Measurements from ENCODE around the gene HMGXB4. TPM values are rescaled to one million over a fixed set of nuclear protein-coding genes. Genes with fewer than 3 reads are reported as not detected.
A peak's percentile ranks its signal among the peaks of the same experiment; 100 is the strongest.

Gene HMGXB4
- total RNA-seq, 1 donor from 2014 or later, result 19.5 TPM

DNA sequence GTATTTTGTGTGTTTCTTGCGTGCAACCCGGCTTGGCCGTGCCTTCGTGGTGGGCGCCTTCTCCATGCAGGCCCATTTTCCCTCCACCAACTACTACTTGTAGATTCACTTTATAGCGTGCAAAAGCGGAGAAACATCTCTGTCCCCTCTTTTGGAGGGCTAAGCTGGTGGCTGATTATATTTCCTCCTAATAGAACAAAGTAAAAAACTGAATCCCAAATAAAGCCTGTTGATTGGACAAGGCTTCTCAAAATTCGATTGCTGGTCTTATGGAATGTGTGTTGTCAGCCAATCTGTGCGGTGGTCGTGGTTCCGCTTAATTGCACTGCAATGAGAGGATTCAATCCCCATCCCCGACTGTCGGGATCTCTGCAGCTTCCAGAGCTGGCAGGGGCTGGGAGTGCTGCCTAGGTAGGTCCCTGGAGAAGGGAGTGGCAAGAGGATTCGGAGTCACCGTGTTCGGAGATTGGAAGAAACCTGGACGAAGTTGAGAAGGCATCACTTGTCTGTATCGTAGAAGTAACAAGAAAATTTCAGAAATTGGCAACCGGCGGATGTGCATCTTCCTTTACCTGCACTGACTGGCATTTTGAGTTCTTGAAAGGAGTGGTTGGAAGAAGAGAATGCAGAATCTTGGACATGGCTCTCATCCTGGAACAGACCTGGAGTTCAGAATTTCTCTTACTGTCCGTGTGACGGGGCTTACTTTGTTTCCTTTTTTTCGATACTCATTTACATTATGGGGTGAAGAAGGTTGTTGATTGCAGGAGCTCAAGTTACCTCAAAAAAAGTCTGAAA is 1.1 kb downstream of the HMGXB4 start:
- peak; percentile 14 for DNase-seq (ENCODE audit: low read depth)

DNA sequence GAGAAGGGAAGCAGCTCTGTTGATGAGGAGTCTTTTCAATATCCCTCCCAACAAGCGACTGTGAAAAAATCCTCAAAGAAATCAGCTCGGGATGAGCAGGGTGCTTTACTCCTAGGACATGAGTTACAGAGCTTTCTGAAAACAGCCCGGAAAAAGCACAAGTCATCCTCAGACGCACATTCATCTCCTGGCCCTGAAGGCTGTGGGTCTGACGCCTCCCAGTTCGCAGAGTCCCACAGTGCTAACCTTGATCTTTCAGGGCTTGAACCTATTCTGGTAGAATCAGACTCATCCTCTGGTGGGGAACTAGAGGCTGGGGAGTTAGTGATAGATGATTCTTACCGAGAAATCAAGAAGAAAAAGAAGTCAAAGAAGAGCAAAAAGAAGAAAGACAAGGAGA is 7.7 kb downstream of the HMGXB4 start:
- DNase-seq (ENCODE audit: low read depth), result no peak

DNA sequence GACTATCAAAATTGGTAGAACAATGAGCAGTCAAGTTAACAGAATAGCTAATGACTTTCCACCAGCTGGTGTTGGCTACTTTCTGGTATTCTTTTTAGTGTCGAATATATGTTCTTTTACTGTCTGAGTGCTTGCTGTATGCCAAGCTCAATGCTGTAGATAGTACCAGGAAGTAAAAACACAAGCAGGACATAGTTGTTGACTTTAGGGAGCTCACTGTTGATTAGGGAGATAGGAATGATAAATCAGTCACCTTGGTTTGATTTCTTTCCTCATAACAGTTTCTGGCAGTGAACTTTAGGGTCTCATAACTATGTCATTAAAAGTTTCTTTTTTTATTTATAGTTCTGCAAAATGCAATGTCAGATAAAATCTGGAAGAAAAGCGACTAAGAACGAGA is 9.0 kb downstream of the HMGXB4 start:
- no peak for DNase-seq (ENCODE audit: low read depth)

DNA sequence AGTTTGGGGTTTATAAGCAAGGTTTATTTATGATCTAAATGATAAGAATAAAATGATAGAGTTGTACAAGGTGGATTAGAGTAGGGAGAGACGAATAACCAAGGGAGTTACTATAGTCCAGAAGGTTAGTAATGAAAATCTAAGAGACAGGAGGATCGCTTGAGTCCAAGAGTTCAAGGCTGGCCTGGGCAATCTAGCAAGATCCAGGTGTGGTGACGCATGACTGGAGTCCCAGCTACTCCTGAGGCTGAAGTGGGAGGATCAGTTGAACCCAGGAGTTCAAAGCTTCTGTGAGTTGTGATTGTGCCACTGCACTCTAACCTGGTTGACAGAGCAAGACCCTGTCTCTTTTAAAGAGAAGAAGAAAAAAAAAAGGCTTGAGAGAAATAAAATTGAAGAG is 12.3 kb downstream of the HMGXB4 start:
- DNase-seq (ENCODE audit: low read depth), result no peak

DNA sequence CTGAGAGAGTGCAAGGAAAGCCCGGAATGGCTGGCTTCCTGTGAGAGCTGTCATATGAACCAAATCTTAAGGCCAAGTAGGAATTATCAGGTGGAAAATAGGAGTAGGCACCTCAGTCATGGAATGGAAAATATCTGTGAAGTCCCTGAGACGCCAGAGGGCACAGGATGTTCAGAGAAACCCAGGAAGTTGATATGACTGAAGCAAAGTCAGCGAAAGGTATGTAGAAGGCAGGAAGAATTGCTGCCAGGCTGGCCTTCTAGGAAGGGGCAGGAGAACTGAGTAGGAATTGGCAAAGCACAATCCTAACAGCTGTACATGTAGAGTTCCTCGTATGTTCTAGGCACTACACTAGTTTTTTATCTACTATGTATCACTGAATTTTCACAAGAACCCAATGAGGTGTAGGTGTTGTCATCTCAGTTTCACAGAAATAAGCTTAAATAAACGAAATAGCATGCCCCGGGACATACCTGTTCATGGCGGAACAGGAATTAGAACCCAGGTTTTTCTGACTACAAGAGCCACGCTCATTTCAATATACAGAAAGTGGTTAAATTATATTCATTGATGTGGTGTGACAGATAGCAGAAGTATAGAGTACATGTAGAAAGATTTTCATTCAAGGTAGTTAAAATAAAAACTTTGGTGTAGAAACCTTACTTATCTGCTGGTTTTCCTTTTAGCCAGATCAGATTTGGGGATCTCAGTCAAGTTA is 17.0 kb downstream of the HMGXB4 start:
- no peak for DNase-seq (ENCODE audit: low read depth)

DNA sequence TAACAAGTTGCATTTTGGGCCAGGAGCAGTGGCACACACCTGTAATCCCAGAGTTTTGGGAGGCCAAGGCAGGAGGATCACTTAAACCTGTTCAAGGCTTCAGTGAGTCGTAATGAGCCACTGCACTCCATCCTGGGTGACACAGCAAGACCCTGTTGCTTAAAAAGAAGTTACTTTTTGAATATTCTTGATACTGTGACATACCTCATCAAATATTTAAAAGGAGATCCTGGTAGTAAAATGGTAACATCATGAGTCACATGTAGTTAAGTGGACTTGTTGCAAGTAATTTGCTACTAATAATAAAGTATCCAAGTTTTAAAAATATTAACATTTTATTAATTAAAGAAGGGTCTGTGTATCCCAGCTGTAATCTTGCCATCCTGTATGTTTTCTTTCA is 18.3 kb downstream of the HMGXB4 start:
- DNase-seq (ENCODE audit: low read depth), result peak; percentile 53

DNA sequence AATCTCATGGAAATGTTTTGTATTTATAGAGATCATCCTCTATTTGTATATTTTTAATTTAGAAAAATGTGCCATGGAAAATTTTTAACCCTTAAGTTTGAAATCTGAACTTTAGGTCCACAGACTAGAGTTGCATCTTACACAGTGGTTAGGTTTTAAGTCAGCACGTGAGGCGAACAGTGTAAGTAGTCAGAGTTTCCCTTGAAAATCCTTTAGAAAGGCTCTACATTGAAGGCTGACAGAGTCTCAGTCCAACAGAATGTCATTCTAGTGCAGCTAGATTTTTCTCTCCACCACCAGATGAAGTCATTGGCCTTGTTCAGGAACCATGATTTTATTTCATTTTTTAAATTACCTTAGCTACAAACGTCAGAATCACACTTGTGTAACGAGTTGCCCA is 18.7 kb downstream of the HMGXB4 start:
- DNase-seq (ENCODE audit: low read depth), result no peak

DNA sequence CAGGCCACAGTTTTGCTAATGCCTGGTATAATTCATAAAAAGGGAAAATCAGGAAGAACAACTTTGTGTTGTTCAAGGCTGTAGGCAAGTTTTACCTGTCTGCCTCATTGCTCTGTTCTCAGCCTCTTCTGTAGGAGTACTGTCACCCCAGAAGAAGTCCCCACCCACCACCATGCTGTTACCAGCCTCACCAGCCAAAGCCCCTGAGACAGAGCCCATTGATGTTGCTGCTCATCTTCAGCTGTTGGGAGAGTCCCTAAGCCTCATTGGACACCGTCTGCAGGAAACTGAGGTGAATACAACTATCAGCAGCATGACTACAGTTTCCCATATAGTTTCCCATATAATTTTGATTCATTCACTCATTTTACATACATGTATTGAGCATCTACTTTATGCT is 30.8 kb downstream of the HMGXB4 start:
- no peak for DNase-seq (ENCODE audit: low read depth)

DNA sequence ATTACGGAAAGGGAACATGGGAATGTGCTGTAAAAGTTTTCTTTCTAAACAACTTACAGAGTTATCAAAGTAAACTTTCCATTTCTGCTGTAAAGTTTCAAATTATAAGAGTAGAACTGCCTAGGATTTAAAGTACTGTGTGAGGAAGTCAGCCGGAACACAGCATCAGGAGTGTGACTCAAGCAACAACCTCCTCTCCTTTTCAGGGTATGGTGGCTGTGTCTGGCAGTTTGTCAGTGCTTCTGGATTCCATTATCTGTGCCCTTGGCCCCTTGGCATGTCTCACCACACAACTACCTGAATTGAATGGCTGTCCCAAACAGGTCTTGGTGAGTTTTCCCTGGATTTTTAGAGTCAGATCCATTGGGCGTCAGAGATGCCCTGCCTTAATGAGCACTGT is 35.5 kb downstream of the HMGXB4 start:
- DNase-seq (ENCODE audit: low read depth), result peak; percentile 46

DNA sequence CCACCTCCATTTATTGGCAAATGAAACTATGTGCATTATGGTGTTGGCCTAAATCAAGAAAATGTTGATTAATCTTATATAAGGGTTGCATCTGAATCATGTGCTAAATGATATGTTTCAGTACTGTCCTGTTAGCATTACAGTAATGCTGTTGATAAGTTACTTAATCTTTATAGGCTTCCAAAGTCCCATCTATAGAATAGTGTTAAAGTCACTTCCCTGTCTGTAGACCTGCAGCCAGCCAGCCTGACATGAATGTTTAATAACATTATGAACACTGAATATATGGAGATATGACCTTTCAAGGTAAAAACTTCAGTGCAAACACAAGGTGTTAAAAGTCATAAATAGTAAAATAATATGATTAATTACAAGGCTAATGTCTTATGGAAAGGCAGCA is 38.8 kb downstream of the HMGXB4 start:
- DNase-seq (ENCODE audit: low read depth), result no peak

DNA sequence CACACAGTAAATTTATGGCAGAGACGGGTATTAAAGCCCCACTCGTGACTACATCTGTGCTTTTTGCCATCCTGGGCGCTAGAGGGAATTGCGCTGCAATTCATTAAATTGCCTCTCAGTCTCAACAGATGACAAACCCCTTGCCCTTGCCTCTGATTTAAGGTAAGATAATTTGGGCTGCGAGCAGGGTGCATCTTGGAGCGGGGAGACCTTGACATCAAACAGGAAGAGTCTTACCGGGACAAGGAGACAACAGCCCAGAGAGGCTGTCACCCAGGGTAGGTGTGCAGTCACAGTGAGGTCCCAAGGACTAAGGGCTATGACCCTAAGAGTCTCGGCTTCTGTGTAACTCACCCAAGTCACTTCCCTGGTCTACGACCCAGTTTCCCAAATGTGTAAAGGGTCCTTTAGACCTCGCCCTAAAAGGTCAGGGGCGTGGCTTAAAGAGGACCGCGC is 42.0 kb downstream of the HMGXB4 start:
- DNase-seq (ENCODE audit: low read depth), result peak; percentile 19

DNA sequence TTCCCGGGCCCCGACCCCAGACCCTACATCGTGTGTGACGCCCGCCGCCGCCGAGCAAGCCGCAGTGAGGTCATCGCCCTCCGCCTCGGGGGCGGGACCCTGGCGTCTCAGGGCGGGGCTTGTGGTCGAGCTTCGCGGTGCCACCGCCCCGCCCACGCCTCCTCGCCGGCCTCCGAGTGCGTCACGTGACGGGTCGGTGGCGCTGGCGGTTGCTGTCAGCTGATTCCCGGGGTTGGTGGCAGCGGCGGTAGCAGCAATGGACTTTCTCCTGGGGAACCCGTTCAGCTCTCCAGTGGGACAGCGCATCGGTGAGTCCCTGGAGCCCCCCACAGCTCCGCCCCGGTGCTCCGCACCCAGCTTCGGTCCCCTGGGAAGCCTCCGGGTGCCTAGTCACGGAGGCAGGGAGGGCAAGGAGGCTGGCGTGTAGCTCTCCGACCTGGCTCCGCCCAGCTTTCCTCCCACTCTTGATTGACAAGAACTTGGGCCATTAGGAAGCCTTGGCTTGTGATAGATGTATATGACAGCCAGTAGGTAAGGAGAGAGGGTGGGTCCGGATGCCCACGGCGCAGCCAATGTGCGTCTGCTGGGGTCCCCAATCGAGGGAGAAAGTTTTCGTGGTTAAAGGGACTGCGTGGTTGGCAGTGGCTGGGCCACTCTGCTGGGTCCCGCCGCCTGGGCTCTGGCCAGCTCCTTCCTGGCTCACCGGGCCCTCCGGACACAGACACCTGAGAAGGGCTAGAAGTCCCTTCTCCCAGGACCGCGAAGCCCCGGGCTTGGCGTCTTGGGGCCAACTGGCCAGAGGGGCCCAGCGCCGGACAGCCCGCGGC is 42.6 kb downstream of the HMGXB4 start, which contains the start of gene TOM1:
TOM1 (plus strand) TSS at position 222 of the 827 bp plus-strand sequence; CDS start at position 257, 35 bp downstream.
- peak; percentile 95 for DNase-seq (ENCODE audit: low read depth)

DNA sequence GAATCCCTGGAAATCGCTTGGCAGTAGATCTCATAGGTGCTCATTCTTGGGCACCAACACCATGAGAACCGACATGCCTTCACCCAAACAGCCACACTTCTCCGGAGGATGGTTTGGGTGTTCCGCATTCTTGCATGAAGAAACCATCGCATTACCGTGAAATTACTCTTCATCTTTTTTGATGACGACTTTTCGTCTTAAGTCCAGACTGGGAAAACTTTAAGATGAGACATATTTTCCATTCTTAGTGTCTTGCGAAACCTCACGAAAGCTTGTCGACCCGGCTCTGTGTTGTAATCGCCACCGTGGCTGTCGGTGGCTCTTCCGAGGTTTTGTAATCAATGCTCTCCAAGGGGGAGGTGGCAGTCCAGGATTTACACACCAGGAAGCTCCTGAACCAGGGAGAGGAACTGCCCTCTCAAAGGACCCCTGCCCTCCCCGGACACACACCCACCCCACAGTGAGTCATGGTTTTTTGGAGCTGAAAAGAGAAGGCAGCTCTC is 44.1 kb downstream of the HMGXB4 start:
- peak; percentile 91 for DNase-seq (ENCODE audit: low read depth)

DNA sequence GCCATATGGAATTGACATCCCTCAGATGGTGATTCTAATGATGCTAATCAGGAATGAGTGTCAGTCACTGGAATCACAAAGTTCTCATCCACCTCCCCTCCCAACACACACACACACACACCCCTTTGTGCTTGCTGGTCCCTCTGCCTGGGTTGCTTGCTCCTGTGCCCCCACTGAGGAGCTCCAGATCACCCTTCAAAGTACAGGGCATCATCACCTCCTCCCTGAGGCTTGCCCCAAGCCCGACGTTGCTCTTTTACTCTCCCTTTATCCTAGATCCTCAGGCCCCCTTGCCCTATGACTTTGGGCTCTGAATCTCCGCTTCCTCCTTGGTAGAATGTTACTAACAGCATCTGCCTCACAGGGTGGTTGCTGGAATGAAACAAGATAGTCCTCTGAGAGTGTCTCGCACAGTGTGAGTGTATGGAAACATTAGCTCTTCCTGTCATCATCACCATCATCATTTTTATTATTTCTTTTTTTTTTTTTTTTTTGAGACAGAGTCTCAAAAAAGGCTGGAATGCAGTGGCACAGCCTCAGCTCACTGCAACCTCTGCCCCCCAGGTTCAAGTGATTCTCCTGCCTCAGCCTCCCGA is 45.8 kb downstream of the HMGXB4 start:
- no peak for DNase-seq (ENCODE audit: low read depth)

DNA sequence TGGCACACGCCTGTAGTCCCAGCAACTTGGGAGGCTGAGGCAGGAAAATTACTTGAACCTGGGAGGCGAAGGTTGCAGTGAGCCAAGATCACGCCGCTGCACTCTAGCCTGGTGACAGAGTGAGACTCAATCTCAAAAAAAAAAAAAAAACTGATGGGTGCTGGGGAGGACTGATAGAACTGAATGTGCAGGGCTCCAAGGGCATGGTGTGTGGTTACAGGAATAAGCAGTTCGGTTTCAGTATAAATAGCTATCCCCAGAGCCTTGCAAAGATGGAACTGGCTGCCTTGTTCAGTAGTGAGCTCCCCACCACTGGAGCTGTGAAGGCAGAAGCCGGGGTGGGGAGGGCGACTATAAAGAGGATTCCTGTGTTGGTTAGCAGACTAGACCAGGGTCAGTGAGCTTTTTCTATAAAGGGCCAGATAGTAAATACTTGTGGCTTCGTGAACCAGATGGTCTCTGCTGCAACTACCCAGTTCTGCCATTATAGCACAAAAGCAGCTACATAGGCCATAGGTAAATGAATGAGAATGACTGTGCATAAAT is 48.3 kb downstream of the HMGXB4 start:
- no peak for DNase-seq (ENCODE audit: low read depth)

DNA sequence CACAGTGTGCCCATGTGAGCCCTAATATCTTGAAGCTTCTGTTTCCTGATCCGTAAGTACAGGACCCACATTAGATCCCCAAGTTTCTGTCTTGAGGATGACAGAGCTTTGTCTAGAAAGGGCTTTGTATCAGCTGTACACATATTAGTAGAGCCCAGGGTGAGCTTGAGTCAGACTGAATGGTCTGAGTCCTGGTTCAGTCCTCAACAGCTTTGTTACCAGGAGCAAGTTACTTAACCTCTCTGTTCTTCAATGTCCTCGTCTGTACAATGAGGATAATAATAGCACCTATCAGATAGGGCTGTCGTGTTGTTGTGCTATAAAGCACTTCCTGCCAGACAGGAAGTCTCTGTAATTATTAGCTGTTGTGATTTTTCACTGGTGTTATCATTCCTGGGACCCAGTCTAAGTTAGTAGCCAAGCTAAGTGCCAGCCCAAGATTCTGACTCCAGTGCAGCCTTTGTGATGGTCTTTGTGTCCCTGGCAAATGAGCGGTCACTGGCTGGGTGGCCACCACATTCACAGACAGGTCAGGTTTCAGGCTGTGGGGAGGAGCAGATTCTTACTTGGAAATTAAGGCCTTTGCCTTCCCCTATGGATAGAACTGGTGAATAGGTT is 49.2 kb downstream of the HMGXB4 start:
- DNase-seq (ENCODE audit: low read depth), result peak; percentile 34

DNA sequence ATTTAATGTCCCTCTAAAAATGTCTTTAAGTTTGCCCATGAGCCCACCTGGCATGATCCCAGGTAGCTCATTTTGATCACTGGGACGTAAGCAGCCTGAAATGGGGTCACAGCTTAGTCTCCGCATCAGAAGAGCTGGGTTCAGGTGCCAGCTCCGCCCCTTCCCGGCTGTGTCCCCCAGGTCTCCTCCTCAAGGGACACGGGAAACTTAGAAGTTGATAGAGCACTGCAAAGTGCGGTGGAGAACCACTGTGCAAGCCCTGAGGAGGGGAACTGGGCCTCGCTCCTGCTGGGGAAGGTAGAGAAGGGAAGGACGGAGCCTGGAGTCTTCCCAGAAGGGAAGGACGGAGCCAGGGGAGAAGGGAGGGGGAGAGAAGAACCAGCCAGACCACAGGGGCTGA is 50.1 kb downstream of the HMGXB4 start:
- no peak for DNase-seq (ENCODE audit: low read depth)

DNA sequence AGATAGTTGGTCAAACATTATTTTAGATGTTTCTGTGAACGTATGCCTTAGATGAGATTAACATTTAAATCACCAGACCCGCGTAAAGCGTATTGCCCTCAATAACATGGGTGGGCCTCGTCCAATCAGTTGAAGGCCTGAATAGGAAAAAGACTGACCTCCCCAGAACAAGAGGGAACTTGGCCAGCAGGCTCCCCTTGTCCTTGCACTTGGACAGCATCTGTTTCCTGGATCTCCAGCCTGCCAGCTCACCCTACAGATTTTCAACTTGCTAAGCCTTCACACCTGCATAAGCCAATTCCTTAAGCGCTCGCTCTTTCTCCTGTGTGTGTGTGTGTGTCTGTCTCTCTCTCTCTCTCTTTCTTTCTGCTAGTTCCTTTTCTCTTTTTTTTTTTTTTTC is 50.6 kb downstream of the HMGXB4 start:
- no peak for DNase-seq (ENCODE audit: low read depth)

DNA sequence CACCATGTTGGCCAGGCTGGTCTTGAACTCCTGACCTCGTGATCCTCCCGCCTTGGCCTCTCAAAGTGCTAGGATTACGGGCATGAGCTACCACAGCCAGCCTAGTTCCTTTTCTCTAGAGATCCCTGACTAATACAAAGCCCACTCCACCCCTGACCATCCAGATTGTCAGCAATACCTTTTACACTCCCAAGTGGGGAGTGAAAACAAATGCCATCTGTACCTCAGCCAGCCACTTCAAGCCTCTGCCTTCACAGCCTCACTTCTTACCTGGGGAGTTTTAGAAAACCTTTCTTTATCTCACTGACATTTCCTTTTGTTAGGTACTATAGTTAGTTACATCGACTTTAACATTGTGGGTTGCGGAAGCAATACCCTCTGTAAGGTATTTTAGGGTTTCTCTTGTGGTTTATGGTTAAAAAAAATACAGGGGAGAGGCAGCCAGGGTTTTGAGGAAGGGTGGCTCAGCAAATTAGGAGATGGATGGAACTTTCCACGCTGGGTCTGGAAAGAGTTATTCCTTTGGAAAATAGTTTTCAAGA is 51.3 kb downstream of the HMGXB4 start:
- no peak for DNase-seq (ENCODE audit: low read depth)

Measured in renal cortical epithelial cell (primary cell).